Measurements from ENCODE around the gene FAM78B.

FAM78B gene

DNA sequence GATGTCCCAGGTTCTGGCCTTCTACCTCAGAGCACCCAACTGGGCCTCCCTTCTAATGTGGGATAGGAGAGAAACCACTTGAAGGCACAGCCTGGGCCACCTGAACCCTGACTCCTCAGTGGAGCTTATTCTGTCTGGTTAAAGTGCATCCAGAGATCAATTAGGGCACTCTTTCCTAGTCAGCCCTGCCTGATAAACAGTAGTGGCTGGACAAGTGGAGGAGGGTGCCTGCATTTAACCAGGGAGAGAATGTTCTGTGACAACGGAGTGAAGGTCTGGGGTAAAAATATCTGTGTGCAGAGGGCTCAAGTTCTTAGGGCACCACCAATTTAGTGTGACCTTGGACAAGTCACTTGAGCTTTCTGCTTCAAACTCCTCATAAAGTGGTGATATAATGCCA is 101.8 kb downstream of the FAM78B start:
- DNase-seq (ENCODE audit: low spot score), result no peak

DNA sequence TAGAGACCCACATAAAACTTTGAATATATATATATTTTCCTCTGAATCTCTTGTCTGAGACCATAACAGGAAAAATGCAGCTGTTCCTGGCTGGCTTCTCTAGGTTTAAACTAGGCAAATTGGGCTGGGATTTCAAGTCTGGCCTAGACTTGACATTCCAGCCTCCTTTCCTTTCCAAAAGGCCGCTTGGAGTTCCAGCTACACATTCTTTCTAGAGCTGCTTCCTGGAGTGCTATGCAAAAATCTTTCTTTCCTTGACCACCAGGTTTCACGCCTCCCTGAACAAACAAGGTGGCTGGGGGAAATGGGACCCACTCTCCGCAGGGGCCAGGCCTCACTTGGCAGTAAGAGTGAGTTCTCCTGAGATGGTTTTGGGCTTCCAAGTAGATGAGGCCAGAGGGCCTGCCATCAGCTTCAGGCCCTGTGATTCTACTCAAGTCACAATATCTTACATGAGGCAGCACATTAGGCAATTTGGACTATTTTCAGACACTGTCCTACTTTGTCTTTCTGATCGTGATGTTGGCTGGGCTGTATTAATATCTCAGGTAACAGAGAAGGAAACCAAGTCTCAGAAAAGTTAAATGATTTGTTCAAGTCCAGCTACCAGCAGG is 102.4 kb downstream of the FAM78B start:
- no peak for DNase-seq (ENCODE audit: low spot score)

DNA sequence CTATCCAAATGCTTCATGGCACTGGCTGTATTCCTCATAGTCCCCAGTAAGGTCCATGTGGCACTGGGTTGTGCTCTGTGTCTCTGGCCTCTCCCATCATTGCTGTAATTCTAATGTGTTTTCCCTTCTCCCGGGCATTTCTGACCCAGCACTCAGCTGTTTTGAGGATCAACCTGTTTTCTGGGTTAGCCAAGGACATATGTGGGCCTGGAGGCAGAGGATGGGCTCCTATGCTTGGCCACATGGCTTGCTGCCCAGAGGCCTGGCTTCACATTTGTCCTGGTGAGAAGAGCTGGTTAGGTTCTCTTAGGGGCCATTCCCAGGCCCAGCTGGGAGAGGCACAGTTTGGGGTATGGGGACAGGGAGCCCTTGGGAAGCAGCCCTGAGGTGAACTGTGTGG is 103.1 kb downstream of the FAM78B start:
- DNase-seq (ENCODE audit: low spot score), result no peak

DNA sequence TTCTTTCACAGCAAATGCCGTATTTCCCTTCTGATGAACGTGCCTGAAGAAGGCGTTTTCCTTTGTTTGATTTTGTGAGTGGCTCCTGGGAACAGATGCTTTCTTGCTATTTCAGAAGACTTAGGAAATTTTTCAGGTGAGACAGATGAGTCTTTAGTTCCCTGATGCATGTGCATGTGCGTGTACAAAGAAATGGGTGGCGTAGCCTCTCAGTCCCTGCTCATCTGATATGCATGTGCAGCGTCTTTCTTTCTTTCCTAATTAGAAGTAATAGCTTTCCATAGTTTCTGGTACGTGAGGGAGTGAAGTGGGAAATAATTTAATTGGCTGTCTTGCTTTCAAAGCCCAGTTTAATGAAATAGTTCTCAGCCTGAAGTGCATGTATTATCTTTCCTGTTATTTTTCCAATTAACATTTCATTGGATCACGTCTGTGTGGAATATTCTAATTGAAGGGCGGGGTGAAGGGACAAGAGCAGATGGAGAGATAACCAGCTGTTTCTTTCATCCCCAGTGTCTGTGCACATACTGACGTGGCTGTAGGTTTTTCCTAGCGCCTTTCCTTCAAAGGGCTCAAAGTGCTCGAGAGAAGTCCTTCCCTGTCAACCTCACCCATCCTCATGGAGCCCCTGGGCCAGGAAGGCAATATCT is 104.3 kb downstream of the FAM78B start:
- no peak for DNase-seq (ENCODE audit: low spot score)

DNA sequence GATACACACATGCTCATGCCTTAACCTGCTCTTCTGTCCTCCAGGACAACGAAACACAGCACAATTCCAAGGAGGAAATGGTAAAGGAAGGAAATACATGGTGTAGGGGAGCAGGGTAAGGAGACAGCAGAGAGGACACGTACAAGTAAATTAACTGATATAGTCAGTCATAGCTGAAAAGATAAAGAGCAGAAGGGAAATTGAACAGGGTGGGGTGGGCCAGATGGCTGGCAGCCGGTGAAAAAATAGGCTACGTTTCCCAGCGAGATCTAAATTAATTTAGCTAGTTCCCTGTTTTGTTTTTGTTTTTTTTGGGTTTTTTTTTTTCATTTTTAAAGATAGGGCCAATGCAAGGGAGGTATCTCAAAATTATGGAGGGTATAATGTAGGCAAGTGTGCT is 109.2 kb downstream of the FAM78B start:
- DNase-seq (ENCODE audit: low spot score), result no peak

DNA sequence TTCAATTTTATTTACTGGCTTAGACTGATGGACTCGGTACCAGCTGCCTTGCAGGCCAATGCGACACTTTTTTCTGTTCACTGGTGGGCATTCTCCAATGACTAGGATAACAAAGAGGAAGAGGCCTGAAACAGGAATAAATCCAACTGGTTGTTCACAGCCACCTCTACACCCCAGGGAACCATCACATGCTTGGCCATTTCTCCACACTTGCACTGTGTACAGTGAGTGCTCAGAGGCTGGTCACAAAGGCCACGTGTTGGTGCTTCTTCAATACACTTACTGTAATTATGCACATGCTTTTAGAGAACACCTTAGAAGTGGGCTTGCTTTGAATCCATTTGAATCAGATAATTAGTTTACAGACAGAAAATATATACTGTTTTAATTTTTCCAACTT is 113.4 kb downstream of the FAM78B start:
- DNase-seq (ENCODE audit: low spot score), result no peak

DNA sequence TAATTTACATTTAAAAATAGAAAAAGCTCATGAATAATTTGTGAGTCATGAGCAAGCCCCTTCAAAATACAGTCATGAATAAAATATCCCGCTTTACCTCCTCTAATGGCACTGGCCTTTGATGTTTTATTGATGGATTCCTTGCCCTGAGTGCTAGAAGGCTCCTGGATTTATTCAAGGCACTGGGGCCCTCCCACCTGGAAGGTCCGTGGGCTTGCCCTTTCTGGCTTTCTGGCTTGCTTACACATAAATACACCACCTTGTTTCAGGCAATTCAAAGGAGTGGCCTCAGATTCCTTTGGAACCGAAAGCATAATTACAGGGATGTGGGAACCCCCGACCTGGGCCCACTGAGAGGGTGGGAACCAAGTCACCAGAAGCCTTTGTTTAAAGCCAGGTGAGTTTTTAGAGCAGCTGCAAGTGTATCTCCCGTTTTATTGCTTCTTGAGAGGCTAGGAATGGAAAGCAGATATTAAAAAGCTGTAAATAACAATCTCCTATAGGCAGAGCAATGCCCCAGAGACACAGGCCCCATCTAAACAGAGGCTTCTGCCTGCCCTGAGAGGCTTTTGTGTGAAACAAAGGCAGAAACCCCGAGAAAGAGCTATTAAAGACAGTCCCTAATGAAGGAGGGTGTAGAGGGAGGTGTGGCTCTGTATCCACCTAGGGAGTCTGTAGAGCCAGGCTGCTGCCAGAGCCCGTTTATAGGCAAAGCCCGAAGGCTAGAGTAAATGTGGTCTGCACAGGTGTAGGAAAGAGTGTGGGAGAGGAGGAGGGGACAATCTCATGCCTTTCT is 126.4 kb downstream of the FAM78B start:
- no peak for DNase-seq (ENCODE audit: low spot score)

DNA sequence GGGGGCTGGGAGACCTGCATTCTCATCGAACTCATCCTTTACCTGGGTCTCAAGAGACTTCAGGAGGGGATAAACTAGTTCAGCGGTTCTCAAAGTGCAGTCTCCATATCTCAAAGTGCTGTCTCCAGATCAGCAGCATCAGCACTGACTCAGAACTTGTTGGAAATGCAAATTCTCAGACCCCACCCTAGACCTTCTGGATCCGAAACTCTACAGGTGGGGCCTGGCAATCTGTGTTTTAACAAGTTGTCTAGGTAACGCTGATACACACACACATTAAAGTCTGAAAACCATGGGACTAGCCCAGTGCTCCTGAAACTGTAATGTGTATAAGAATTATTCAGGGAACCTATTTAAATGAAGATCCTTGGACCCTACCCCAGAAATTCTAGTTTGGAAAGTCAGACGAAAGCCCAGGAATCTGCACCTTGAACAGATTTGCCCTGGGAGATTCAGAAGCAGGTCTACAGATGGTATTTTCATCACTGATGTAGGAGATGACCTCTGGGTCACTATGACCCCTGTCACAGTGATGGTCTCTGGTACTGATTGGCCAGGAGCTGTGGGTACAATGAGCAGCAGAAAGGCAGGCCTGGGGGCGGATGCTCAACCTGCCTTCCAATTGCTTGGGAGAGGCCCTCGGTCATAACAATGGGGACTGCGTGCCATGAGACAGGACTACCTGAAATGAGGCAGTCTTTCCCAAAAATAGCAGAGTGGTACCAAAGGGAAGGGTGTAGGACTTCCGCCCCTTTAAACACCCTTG is 127.2 kb downstream of the FAM78B start:
- DNase-seq (ENCODE audit: low spot score), result no peak

DNA sequence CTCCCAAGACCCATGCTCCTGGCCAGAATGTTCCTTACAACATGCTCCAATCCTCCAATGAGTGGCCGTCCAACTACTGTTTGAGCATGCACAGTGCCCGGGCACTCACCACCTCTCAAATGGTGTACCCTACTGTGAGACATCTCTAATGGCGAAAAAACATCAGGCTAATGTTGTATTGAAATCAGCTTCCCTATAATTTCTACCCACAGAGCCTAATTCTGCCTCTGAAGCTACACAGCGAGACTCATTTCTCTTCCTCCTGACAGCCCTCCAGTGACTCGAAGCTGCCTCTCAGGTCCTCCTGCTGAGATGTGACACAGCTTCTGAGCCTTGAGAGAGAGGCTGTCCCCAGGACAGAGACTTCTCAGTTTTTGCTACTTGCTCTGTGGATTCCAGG is 130.7 kb downstream of the FAM78B start:
- no peak for DNase-seq (ENCODE audit: low spot score)

DNA sequence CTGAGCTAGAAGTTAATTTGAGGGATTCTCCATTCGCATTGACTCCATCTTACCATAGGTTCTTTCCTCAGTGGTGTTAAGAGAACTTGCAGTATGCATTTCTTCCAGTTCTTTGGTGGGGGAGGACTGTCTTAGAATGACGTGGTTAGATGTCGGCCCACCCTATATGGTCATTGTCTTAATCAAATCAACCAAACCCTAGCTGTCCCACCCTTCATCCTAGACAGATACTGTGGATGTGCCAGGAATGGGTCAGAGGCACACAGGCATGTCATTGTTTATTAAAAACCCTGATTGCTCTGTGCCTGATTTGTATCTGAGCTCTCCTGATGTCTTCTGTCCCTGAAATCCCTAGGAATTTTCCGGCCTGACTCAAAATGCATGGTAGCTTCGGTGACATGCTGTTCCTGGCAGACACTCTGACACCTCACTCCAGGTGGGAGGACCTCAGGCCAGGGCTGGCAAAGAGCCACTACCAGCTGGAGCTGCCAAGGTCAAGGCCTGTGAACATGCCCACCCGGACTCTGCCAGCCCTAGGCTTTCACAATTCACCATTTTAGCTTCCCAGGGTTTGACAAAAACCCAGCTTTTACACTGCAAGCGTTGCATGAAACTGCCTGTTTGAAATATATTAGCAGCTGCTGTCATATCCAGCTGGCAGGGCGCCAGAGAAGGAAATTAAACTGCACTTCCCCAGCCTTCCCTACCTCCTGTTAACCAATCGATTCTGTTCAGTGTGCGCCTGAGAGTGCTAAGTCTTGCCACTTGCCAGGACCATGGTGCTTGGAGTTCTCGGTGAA is 134.0 kb downstream of the FAM78B start:
- no peak for DNase-seq (ENCODE audit: low spot score)

DNA sequence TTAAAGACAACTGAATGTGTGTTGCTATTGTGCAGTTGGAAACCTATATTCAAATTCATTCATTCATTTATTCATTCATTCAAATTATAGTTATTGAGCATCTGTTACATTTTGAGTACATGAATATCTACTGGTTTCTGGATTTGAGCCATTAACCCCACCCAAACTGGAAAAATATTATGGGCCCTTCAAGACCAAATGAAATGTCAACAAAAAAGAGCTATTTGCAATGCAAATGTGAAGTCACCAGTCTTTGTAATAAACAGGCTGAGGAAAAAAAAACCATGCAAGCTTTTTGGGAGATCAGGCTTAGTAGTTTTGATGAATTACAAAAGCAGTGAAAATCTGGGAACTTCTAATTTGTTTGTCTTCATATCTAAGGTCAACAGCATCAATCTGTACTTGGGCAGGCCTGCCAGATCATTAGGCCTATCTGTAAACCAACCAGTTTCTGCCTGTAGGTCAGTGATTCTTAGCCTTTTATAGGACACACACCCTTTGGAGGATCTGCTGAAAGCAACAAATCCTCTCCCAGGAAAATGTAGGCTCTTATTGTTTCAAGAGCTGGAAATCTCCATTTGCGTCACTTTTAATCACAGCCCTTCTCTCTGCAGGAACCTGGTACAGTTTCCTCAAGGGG is 134.7 kb downstream of the FAM78B start:
- DNase-seq (ENCODE audit: low spot score), result no peak

DNA sequence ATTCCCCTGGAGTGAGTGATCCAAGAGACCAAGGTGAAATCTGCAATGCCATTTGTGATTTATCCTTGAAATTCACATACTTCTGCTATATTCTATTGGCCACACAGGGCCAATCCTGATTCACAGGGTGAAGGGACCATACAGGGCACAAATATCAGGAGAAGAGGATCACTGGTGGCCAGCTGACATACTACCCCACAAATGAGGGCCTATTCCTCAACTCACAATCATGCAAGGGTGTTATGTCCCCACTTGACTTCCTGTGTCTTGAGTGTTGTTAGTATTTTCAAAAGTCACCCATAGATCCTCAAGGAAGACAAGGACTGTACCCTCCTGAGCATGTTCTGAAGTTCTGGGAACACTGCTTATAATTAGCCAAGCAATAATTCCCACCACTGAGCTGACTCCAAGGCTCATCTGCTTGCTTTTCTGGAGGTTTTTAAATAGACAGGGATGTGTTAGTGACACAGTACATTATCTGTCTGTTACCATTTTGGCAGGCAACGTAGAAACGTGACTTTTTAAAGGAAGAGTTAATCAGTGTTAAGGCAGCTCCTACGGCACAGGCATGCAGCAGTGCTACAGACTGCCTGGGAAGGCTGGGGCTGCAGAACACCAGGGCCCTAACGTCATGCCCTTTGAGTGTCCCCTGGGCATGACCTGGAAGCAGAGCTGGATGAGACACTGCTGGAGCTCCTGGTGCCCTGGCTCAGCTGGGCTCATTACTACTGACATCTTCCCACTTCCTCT is 137.4 kb downstream of the FAM78B start:
- no peak for DNase-seq (ENCODE audit: low spot score)

DNA sequence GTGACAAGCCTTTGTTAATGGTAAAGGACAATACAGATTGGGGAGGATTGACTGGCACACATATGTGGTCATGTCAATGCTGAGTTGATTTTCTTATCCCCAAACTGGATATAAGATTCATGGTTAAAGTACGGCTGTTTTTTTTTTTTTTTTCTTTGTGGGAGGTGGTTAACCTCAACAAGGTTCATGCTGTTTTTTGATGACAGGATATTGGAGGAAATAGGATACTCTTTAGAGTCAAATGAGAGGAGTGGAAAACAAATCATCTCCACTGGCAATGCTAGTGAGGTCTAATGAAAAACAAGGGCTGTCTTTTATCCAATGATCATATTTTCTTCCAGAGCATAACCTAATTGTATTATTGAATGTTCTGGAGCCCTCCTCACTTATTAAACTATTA is 140.2 kb downstream of the FAM78B start:
- DNase-seq (ENCODE audit: low spot score), result no peak

DNA sequence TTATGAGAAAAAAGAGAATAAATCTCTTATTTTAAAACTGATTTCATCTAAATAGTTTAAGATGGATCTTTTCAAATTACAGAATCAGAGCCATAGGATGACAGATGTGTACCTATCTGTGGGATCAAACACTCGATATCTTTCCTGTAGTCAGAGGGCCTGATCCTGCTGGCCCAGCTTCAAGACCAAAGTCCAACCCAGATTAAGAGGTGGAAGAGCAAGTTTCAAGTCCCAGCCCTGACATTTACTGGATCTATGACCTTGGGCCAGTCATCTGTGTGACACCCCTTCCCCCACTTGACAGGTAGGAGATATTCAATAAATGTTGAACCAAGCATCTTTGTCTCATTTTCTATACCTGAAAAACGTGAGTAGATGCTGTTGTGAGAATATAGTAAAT is 140.7 kb downstream of the FAM78B start:
- no peak for DNase-seq (ENCODE audit: low spot score)

DNA sequence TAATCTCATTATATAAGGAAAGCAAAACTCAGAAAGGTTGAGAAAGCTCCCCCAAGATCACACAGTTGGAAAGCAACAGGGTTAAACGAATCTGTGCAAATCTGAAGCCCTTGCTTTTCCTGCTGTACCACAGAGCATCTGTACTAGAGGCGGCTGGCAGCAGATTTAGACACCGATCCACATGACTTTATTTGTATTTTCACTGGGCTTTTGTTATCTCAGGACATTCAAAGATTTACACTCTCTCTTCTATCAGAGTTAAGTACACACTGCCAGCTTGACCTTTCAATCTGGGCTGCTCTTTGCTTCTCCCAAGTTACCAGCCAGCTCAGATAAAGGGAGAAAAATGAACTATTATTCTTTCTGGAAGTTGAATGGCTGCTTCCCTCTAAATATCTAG is 146.6 kb downstream of the FAM78B start:
- DNase-seq (ENCODE audit: low spot score), result no peak
